NCI-H748 (cell line): ENCODE data around the gene UCN2.
A peak's percentile ranks its signal among the peaks of the same experiment; 100 is the strongest.

Experiments used
- DNase-seq: peaks from one replicate; lab custom pipeline; 2025; ENCODE audit not compliant: unreplicated experiment; lab: John Stamatoyannopoulos, UW

UCN2 gene, protein sequence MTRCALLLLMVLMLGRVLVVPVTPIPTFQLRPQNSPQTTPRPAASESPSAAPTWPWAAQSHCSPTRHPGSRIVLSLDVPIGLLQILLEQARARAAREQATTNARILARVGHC

DNA sequence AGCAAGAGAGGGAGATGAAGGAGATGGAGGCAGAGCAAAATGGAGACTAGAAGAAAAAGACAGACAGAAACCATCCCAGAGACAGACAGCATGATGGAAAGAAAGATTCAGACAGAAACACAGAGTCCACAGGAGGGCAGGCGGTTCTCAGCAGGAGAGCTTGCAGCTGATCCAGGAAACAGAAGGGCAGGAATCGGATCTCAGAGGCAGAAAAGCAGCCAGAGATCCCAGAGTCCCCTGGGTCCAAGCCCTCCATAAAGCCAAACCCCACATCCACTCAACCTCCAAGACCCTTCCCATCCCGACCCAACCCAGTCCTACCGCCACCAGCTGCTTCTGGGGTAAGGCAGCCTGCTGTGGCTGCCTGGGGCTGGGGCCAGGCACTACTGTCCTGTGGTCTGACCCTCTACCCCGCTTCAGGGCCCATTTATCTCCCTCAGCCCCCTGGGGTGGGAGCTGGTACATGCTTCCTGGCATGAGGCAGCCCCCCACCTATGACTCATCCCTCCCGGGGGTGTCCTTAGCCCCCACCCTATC, at the start of gene UCN2:
UCN2 (minus strand) TSS at position 400 of the 537 bp plus-strand sequence. CDS start 657 bp downstream, outside the sequence.
- DNase-seq: no peak

DNA sequence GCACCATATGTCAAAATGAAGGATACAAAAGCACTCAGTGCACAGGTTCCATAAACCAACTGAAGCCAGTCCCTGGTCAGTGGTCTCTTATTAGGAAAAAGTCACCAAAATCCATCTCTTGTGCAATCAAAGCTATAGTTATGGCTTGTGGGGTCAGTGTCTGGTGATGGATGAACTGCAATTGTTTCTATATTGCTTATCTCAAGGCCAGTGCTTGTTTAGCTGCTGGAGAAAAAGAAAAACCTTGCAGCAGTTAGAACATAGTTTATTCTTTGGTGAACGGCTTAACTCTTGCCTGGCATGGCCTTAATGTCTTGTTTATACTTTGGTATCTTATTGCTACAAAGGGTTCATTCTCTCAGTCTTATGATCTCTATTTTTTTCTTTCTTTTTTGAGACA, 48.7 kb upstream of the UCN2 start:
- DNase-seq: no peak

DNA sequence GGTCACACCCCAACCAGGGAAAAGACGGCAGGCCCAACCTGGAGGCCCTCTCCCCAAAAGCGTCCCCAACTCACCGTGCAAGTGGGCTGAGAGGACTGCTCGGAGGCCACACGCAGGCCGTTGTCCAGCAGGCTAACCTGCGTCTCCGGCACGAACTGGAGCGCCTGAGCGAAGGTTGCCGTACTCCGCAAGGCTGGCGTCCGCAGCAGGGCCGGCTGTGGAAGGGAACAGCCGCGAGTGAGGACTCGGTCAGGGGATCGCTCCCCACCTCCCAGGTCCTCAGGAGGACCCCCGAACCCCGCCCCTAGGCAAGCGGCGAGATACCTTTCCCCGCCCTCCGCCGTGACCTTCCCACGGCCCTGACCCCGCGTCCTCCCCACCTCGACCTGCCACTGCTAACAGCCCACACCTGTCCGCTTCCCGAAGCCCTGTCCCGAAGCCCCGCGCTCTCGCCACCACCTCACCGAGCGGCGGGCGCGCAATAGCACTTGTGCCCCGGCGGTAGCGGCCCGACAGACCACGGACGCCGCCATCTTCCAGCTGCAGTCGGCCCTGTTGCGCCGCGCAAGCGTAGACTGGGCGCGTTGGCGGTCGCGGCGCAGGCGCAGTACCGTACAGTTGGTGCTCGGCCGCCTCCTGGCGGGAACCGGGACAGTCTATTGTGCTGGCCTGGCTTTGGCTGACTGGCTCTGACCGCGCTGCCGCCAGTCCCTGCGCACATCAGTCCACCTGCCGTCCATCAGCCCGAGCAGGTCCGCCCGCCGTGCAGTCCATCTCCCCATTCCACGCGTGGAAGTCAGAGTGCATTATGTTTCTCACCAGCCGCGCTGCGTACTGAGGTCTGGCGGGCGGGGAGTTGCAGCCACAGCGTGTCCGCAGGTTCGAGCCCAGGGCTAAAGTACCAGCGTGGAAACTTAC, 45.8 kb upstream of the UCN2 start, which contains the start of gene UQCRC1:
UQCRC1 (minus strand) TSS at position 559 of the 918 bp plus-strand sequence; CDS start at position 533, 26 bp downstream.
- peak; percentile 89 for DNase-seq

DNA sequence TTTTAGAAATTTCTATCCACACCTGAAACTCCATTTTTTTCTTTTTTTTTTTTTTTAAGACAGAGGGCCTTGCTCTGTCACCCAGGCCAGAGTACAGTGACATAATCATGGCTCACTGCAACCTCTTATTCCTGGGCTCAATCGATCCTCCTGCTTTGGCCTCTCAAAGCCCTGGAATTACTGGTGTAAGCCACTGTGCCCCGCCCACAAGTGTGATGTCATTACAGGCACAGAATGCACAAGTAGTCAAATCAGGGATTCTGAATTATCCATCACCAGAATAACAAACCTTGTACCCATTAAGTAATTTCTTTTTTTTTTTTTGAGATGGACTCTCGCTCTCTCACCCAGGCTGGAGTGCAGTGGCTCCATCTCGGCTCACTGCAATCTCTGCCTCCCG, 43.9 kb upstream of the UCN2 start:
- no peak for DNase-seq

DNA sequence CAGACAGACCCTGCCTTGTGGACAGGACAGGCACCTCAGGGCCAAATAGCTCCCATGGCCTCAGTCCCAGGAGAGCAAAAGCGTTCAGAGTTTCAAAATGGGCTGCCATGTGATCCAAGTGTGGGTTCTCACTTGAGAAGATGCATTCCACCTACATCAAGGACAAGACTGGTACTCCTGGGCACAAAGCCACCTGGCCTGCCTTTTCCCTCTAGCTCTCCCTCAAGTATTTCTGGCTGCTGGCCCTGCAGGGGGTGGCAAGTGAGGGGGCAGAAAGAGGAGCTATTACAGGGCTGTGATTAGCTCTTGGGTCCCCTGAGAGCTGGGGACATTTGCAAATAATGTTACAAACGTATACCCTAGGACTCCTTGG, 38.0 kb upstream of the UCN2 start:
- DNase-seq: no peak

DNA sequence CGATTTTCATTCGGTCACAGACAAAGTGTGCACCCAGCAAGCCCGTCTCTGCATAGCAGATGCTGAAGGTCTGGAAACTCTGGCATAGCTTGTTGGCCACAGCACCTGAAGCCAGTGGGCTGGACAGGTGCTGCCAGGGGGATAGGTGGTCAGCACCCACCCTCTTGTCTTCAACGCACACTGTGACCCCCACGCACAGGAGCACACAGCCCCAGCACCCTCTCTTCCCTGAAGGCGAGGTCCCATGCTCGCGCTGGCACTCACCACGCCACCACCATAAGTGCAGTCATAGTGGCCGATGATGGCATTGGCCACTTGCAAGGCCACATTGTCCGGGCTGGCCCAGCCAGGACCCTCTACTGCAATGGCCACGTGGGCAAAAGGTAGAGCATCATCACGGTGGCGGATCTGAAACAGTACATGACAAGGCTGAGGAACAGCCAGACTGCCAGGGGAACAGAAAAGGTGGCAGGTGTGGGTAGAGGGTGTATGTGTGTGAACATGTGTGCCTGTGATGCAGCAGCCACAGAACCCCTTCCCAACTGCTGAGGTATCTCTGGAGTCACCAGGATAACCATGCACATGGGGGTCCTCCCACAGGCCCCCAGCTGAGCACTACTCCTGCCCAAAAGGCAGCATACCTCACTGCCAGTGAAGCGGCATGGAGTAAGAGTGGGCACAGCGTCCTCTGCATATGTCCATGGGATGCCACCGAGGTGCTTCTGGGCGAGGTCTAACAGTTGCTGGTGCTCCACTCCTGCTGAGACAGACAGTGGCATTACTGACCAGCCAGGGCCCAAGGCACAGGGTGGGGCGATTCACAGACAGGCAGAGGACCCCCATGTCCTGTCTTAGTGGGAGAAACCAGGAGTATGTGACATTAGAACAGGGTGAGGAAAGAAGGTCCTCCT, 37.4 kb upstream of the UCN2 start:
- no peak for DNase-seq

DNA sequence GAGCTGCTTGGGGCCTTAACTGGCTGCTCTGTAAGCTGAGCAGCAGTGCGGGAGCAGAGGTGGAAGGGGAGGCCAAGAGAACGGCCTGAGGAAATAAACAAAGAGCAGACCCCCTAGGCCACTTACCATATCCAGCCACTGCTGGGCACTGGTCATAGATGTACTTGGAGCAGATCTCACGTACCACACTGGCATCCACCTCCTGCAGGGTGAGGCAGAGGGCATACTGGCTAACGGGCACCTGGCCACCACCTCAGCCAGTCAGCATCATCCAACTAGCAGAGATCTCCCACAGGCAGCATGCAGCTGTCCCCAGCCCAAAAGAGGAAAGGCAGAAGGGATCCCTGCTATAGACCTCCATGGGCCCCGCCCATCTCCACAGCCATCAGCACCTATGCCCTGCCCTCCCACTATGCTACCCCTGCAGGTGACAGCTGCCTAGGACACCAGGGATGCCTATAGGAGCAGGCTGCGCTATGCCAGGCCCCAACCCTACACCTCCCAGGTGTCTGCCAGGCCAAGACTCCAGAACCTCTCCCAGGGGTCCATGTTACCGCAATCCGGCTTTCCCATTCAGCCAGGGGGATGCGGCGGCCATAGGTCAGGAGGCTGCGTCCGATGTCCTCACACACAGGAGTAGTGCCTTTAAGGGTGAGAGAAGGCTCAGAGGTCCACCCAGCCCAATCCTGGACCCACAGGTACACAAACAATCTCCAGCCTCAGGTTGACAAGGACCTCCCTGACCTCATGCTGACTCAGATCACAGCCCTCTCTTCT, 36.1 kb upstream of the UCN2 start:
- no peak for DNase-seq

DNA sequence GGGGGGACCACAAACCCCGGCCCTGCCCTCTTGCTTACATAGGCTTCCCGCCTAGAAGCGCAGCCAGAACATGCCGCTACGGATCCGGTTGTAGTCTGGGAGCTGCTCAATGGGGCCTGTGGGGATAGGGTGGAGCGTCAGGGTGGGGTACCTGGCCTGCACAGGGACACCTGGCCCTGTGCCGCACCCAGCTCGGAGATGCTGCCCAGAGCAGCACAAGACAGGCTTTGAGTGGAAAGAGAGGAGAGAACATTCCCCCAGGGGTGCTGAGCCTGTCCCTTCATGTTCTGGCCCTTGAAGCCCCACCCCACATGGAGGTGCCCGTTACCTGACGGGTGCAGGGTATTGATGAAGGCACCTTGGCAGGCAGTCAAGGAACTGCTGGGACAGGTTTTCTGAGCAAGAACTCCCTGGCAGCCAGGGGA, 35.5 kb upstream of the UCN2 start:
- no peak for DNase-seq

DNA sequence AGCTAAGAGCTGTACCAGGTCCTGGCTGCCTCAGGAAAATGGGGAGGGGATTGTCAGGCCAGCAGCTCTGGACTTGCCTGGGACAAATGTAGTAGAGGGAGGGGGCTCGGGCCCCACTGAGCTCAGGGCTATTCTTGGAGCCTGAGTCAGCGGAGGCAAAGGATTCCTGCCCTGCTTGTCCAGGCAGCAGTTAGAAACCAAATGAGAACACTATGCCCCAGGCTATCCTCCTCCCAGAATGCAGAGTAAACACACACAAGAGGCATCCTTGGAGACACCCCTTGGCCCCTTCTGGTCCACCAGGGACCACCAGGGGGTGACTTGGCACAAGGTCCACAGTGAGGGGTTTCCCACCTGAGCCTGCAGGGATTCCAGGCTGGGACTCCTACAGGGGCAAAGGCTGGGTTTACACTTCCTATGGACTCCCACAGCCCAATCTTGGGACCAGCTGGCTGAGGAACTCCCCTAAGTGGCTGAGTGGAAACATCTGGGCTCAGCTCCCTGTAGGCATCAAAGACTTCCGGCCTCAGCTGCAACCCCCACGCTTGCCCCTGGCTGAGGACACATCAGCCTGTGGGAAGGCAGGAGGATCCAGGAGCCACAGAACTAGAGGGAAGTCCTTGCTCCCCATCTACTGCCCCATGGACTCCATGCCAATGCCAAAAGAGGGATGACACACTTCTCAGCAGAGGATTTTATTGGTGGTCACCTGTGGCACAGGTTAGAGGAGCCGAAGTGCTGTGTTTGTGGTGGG, 34.9 kb upstream of the UCN2 start:
- DNase-seq: no peak

DNA sequence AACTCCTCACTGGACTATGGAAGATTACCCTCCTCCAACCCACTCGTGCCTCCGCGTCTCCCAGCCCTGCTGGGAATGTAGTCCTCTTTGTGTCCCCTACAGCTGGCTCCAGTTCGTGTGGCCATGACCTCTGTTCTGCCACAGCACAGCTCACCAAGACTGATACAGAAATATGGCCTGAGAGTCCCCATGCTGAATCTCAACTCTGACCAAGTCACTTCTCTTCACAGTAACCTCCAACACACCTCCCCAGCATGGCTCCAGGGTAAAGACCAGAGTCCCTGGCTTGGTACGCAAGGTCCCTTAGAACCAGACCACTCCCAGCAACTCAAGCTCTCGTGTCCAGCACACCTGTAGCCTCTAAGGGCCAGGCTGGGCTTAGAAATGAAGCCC, 33.8 kb upstream of the UCN2 start:
- DNase-seq: no peak

DNA sequence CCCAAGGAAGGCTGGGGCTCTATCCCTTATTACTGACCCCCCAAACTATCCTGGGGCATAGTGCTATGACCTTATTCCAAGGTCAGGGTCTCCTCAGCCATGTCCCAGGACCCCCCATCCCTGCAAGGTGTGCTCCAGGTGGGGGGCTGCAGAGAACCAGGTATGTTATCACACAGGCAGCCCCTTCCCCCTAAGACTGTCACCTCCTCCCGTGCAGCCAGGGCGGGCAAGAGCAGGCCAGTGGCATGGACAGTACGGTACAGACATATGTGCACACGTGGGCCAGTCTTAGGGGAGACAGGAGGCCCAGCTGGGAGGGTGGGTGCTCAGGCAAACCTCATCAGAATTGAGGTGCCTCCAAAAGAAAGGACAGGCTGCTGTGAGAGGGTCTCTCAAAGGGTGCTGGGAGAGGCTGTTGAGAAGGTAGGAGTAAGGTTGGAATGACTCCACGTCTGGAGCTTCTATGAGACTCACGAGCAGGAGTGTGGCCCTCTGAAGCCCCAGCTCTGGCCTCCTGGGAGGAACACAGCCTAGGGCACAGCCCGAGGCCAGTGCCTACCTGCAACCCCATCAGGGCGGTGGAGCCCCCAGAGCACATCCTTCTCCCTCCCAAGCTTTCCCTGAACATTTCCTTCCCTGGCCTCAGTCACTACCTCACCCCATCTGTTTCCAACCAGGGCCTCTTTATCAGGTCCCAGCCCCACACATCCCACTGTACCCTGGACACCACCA, 33.3 kb upstream of the UCN2 start:
- no peak for DNase-seq

DNA sequence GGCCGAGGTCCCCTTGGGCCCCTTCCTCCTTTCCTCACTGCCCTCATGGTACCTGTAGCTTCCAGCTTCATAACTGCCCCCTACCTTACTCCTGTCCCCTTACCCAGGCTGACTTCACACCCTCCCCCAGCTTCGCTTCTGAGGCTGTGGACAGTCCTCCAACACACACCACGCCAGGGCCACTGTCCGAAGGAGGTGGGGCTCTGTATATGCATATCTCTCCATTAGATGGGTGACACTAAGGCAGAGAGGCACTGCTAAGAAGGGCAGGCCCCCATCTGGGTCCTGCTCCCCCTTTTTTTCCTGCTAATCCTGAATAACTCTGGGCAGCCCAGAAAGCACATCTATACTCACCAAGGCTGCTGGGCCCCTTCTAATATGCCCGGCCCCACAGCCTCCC, 32.6 kb upstream of the UCN2 start:
- DNase-seq: no peak

DNA sequence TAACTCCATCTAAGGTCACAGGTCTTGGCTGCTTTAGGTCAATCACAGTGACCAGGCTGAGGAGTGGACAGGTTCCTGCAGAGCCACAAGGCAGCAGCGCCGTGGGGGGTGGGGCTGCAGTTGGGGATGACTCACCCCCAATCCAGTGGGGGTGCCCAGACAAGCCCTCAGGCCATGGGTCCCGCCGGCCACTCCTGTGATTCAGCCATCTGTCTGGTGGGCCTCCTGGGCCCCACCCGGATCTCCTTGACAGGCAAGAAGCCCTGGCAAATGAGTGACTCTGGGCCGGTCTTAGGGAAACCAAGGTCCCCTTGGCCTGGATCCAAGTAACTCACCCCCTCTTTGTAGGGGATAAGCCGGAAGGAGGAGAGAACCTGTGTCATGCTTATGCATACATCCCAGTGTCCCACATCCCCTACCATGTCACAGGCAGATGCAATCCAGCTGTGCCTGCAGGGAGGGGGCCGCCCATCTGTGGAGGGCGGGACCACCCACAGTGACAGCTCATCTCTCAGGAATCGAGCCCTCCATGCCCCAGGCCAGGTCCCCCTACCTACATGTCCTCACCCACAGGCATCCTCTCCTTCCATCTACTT, 32.0 kb upstream of the UCN2 start:
- no peak for DNase-seq

DNA sequence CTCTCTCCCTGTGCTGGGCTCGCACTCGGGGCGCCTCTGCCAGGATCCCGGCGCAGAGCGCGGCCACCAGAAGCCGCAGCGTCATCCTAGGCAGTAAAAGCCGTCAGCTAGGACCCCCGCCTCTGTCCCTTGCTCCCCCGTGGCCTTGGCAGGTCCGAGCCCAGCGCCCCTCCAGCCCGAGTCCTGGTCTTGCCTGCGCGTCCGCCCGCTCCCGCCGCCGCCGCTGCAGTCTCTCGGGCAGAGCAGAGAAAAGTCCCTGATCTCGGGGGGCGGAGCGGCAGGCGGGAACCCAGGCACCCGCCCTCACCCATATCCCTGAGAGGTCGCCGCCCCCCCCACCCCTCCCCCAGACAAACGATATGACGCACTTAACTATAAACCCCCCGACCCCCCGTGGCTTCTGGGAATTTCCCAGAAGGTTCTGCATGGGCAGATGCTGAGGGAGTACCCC, 31.5 kb upstream of the UCN2 start, which contains the start of gene COL7A1:
COL7A1 (minus strand) TSS at position 255 of the 451 bp plus-strand sequence; CDS start at position 85, 170 bp downstream.
- DNase-seq: peak; percentile 9

DNA sequence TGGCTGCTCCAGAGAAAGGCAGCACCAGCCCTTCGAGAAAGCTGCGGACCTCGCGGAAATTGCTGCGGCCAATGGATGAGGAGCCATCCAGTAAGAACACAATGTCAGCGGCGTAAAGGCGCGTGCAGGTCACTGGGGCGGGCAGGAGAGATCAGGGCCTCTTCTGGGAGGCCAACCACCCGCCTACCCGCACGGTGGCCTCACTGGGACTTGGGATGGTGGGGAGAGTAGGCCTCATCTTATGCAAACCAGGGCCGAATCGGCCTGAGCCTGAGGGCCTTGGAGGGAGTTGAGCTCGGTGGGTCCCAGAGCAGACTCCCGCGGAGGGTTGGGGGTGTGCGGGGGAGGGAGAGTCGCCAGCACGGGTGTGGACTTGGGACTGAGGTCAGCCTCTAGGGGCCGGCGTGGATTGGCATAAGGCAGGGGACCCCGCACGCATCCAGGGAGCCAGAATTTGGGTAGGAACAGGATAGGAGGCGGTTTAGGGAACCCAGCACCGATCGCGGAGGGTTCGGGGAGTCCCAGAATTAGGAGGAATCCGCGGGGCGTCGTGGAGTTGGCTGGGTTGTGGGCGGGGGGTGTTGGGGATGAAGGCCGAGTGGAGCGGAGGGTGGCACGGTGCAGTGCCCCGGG, 31.0 kb upstream of the UCN2 start:
- DNase-seq: no peak

DNA sequence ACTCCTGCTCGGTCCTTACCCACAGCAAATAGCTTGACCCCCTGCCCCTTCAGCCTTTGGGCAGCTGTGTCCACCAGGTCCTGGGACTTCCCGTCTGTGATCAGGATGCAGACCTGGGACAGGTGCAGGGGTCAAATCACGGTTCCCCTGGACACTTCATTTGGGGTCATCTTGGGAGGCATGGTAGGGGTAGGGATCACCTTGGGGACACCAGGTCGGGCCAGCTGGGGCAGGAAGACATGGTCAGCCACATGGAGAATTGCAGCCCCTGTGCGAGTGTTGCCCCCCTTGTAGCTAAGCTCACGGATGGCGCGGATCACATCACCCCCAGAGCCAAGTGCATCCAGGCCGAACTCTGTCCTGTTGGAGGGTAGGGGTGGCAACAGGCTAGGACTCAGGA, 29.8 kb upstream of the UCN2 start:
- no peak for DNase-seq

DNA sequence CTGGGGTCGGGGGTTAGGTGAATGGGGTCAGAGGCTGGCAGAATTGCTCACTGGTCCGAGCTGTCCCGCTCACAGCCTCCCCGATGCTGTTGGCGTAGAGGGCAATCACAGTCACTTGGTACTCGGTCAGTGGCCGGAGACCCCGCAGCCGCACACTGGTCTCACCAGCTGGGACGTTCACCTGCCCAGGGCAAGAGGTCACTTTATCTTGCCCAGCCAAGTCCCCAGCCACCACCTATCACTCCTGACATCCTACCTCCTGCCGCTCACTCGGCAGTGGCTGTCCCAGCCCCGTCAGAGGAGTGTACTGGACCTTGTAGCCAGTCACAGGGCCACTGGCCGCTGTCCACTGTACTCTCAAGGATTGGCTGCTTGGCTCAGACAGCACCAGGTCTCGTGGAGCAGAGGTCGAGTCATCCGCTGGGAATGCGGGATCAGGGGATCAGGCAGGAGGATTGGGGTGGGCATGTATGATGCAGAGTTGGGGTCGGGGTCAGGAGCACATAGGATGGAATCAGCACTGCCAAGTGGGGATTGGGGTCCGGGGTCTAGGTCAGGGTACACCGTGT, 29.0 kb upstream of the UCN2 start:
- DNase-seq: no peak
